T-helper 17 cell (primary cell): ENCODE data around the gene OR52H1. TPM values are rescaled to one million over a fixed set of nuclear protein-coding genes. Genes with fewer than 3 reads are reported as not detected.

Experiments
- total RNA-seq, 4 donors: library from RNA in 2 of 4; stranded (reverse) in 2 of 4; gene quantifications; one replicate each; pipeline ENCODE4 v1.2.3 and lab custom pipeline; 2022 to 2026

The OR52H1 gene
- total RNA-seq, 2 donors from 2014 or later = not detected

Other genes starting within 250 kb of the OR52H1 start
- not detected for gene OR51B4, start 246.6 kb downstream of the OR52H1 start, total RNA-seq
- gene OR51B2, start 224.2 kb downstream of the OR52H1 start, total RNA-seq = not detected
- under 1 TPM in 1 of 2 donors, not detected in 1; 0.40 TPM for gene OR51B5, start 205.0 kb downstream of the OR52H1 start, total RNA-seq
- gene OR51B6, start 197.0 kb downstream of the OR52H1 start, total RNA-seq = not detected
- not detected for gene OR51M1, start 164.7 kb downstream of the OR52H1 start, total RNA-seq
- not detected for gene OR51Q1, start 126.4 kb downstream of the OR52H1 start, total RNA-seq
- not detected for gene OR51I1, start 107.0 kb downstream of the OR52H1 start, total RNA-seq
- not detected for gene OR51I2, start 99.2 kb downstream of the OR52H1 start, total RNA-seq
- gene OR52D1, start 59.9 kb downstream of the OR52H1 start, total RNA-seq = not detected
- under 1 TPM in 1 of 2 donors, not detected in 1; 0.20 TPM for gene UBQLN3, start 38.6 kb downstream of the OR52H1 start, total RNA-seq
- under 1 TPM; 0.29 to 0.42 TPM for gene UBQLNL, start 31.8 kb downstream of the OR52H1 start, total RNA-seq
- not detected for gene OR52B6, start 32.3 kb upstream of the OR52H1 start, total RNA-seq
- not detected for gene TRIM6, start 48.1 kb upstream of the OR52H1 start, total RNA-seq
- 1 to 10 TPM; 3.8 to 6.5 TPM for gene TRIM34, start 76.5 kb upstream of the OR52H1 start, total RNA-seq
- gene TRIM5, start 136.5 kb upstream of the OR52H1 start, total RNA-seq = 10 to 100 TPM in 1 of 2 donors, 1 to 10 TPM in 1; 9.9 to 10.4 TPM
- gene TRIM22, start 141.2 kb upstream of the OR52H1 start, total RNA-seq = 100 to 1,000 TPM; 273 to 293 TPM
- gene OR56B1, start 187.9 kb upstream of the OR52H1 start, total RNA-seq = under 1 TPM in 1 of 2 donors, not detected in 1; 0.20 TPM
- gene OR52N4, start 205.7 kb upstream of the OR52H1 start, total RNA-seq = 1 to 10 TPM; 1.3 to 1.4 TPM
- not detected for gene OR52N5, start 234.8 kb upstream of the OR52H1 start, total RNA-seq
- not detected for gene OR52N1, start 242.7 kb upstream of the OR52H1 start, total RNA-seq